GM12878 (cell line): ENCODE data around the gene TTC23. TPM values are rescaled to one million over a fixed set of nuclear protein-coding genes. Genes with fewer than 3 reads are reported as not detected.

Experiments used
- ATF3 ChIP-seq: IDR thresholded peaks from 2 replicates; pipeline ENCODE4 v1.6.1; 2011; ENCODE audit warnings: low read depth, mild to moderate bottlenecking, low read length, moderate library complexity, borderline replicate concordance; ENCODE audit errors: extremely low read depth
- CREM ChIP-seq: IDR thresholded peaks from 2 replicates; pipeline ENCODE4 v1.6.1; 2014; ENCODE audit warnings: antibody characterized with exemption, low read depth
- E4F1 ChIP-seq: fragments of 450-650 bp; IDR thresholded peaks from 2 replicates; pipeline ENCODE4 v1.6.1; 2018; ENCODE audit warnings: borderline replicate concordance, mild to moderate bottlenecking; ENCODE audit not compliant: partially characterized antibody
- FOS ChIP-seq: IDR thresholded peaks from 3 replicates; pipeline ENCODE4 v1.6.1; 2011; ENCODE audit warnings: borderline replicate concordance; ENCODE audit not compliant: insufficient read length; ENCODE audit errors: extremely low read depth
- IKZF2 ChIP-seq, 2 experiments: fragments of 450-650 bp; IDR thresholded peaks; 2 replicates each; pipeline ENCODE4 v1.6.1; 2017; ENCODE audit warnings: mild to moderate bottlenecking in 2 of 2, moderate library complexity in 2 of 2
- LARP7 ChIP-seq: fragments of 450-650 bp; IDR thresholded peaks from 2 replicates; pipeline ENCODE4 v1.6.1; 2017; ENCODE audit warnings: mild to moderate bottlenecking
- MAX ChIP-seq: IDR thresholded peaks from 2 replicates; pipeline ENCODE4 v1.6.1; 2012; ENCODE audit warnings: low read depth, low read length, improper control_type of control experiment
- MLLT1 ChIP-seq: fragments of 450-650 bp; IDR thresholded peaks from 2 replicates; pipeline ENCODE4 v1.6.1; 2016; ENCODE audit warnings: mild to moderate bottlenecking
- NKRF ChIP-seq: fragments of 450-650 bp; conservative IDR thresholded peaks from 2 replicates; pipeline ENCODE4 v1.6.1; 2017; ENCODE audit warnings: mild to moderate bottlenecking, moderate library complexity
- POLR2AphosphoS5 ChIP-seq: IDR thresholded peaks from 2 replicates; pipeline ENCODE4 v1.6.1; 2011; ENCODE audit warnings: mild to moderate bottlenecking, low read length, inconsistent platforms
- POU2F2 ChIP-seq: IDR thresholded peaks from 3 replicates; pipeline ENCODE4 v1.6.1; 2011; ENCODE audit warnings: low read depth, mild to moderate bottlenecking, low read length, borderline replicate concordance
- RAD21 ChIP-seq: IDR thresholded peaks from 2 replicates; pipeline ENCODE4 v1.6.1; 2011; ENCODE audit warnings: mild to moderate bottlenecking, low read depth, low read length, moderate library complexity; ENCODE audit not compliant: insufficient read depth
- RELA ChIP-seq: fragments of 450-650 bp; IDR thresholded peaks from 2 replicates; pipeline ENCODE4 v1.8.0; 2014; ENCODE audit warnings: borderline replicate concordance; ENCODE audit not compliant: partially characterized antibody
- SPI1 ChIP-seq: IDR thresholded peaks from 2 replicates; pipeline ENCODE4 v1.6.1; 2011; ENCODE audit warnings: low read depth, mild to moderate bottlenecking, low read length, moderate library complexity, borderline replicate concordance; ENCODE audit not compliant: insufficient read depth
- TAF1 ChIP-seq: IDR thresholded peaks from 2 replicates; pipeline ENCODE4 v1.6.1; 2011; ENCODE audit warnings: mild to moderate bottlenecking, low read depth, low read length, borderline replicate concordance
- YBX1 ChIP-seq: fragments of 450-650 bp; IDR thresholded peaks from 2 replicates; pipeline ENCODE4 v1.6.1; 2016; ENCODE audit warnings: antibody characterized with exemption
- ZBED1 ChIP-seq: IDR thresholded peaks from 2 replicates; pipeline ENCODE4 v1.6.1; 2016; ENCODE audit warnings: borderline replicate concordance
- ZNF274 ChIP-seq: IDR thresholded peaks from one replicate; pipeline ENCODE4 v1.8.0; 2011; ENCODE audit not compliant: insufficient read length, insufficient read depth
- polyA plus RNA-seq, 11 experiments: library from polyadenylated mRNA; depleted of rRNA in 4 of 11; unstranded in 6 of 11; stranded (reverse) in 5 of 11; fragments of >200 nt; fragmentation: Nextera tagmentation in 4 of 11; fragmentation: Illumina TruSeq in 1 of 11; extraction: Ambion mirVana in 4 of 11; extraction: Trizol in 1 of 11; gene quantifications; 1 replicate in 1 of 11; 2 replicates in 10 of 11; pipeline versions ENCODE4 v1.2.1 to v1.2.3, GENCODE V29; 2011 to 2016; ENCODE audit warnings: inconsistent platforms in 2 of 11, missing spikeins in 2 of 11, low read depth in 1 of 11
- total RNA-seq, 4 experiments: library from RNA; depleted of rRNA in 3 of 4; stranded (reverse); fragments of >200 nt in 3 of 4; fragmentation: Illumina TruSeq in 1 of 4; extraction: Trizol in 1 of 4; gene quantifications; 2 replicates each; pipeline versions ENCODE4 v1.2.1 to v1.2.3, GENCODE V29; 2013 to 2021

TTC23 gene
- total and polyA plus RNA-seq, 10 of the 15 experiments (the other 5 are each of a cell fraction or from before 2014, with no cell fraction given): 1.2 to 9.0 (median 6.5) TPM

GRCh38 chr15:99100245-99101173 lies 148.9 kb downstream of the TTC23 start (continued):
- no peak for TF ChIP-seq POU2F2
- TF ChIP-seq CREM: no peak
- no peak for TF ChIP-seq LARP7
- TF ChIP-seq YBX1: no peak
- no peak for TF ChIP-seq ZNF274
- peak; percentile 64 for TF ChIP-seq RAD21
- TF ChIP-seq MLLT1: no peak
- TF ChIP-seq IKZF2 (IDR thresholded peaks at IDR 0.05): peak in 1 of 2 experiments; percentile 31; a peak in 2 of 4 replicates
- TF ChIP-seq POLR2AphosphoS5: no peak
- TF ChIP-seq FOS: no peak
- no peak for TF ChIP-seq NKRF
- no peak for TF ChIP-seq ATF3
- TF ChIP-seq RELA: no peak
- no peak for TF ChIP-seq SPI1
- no peak for TF ChIP-seq MAX
- no peak for TF ChIP-seq TAF1
- TF ChIP-seq E4F1: no peak
- TF ChIP-seq ZBED1: no peak
